H1 (cell line): ENCODE data around the gene NPAS4. TPM values are rescaled to one million over a fixed set of nuclear protein-coding genes. Genes with fewer than 3 reads are reported as not detected.

Source experiments
- BCL11A ChIP-seq, 2 experiments: IDR thresholded peaks; one replicate each; pipeline ENCODE4 v1.6.1; 2011; ENCODE audit warnings: low read depth in 2 of 2, low read length in 2 of 2, mild to moderate bottlenecking in 2 of 2
- CHD1 ChIP-seq: IDR thresholded peaks from 2 replicates; pipeline ENCODE4 v1.6.1; 2012; ENCODE audit warnings: low read depth, low read length, improper control_type of control experiment
- CREB1 ChIP-seq: IDR thresholded peaks from 2 replicates; pipeline ENCODE4 v1.6.1; 2012; ENCODE audit warnings: inconsistent platforms
- EGR1 ChIP-seq: IDR thresholded peaks from 2 replicates; pipeline ENCODE4 v1.6.1; 2011; ENCODE audit warnings: low read depth, low read length, borderline replicate concordance
- EZH2 ChIP-seq: fragments of 200-600 bp; sonication (generic); IDR thresholded peaks from 2 replicates; pipeline ENCODE4 v1.7.1; 2012; ENCODE audit warnings: low read depth, mild to moderate bottlenecking, moderate library complexity, low read length, inconsistent platforms; ENCODE audit not compliant: severe bottlenecking
- FOSL1 ChIP-seq: IDR thresholded peaks from 2 replicates; pipeline ENCODE4 v1.6.1; 2011; ENCODE audit warnings: mild to moderate bottlenecking, low read depth, low read length, moderate library complexity; ENCODE audit not compliant: insufficient read depth
- HDAC2 ChIP-seq, 2 experiments: fragments of 300-600 bp in 1 of 2; sonication (generic) in 1 of 2; IDR thresholded peaks; 2 replicates each; pipeline ENCODE4 v1.6.1; 2011 to 2012; ENCODE audit warnings: low read depth in 2 of 2, low read length in 2 of 2, mild to moderate bottlenecking in 2 of 2, moderate library complexity in 2 of 2, borderline replicate concordance in 1 of 2, inconsistent platforms in 1 of 2
- HDAC6 ChIP-seq: IDR thresholded peaks from one replicate; pipeline ENCODE4 v1.7.1; 2012; ENCODE audit warnings: low read depth, mild to moderate bottlenecking, inconsistent platforms, low read length, moderate library complexity
- KDM5A ChIP-seq: fragments of 200-600 bp; IDR thresholded peaks from 2 replicates; pipeline ENCODE4 v1.7.1; 2012; ENCODE audit warnings: mild to moderate bottlenecking, low read length, inconsistent platforms, mixed read lengths
- MAX ChIP-seq: IDR thresholded peaks from 2 replicates; pipeline ENCODE4 v1.6.1; 2012; ENCODE audit warnings: inconsistent platforms
- RAD21 ChIP-seq, 2 experiments: IDR thresholded peaks in 1 of 2; conservative IDR thresholded peaks in 1 of 2; 2 replicates each; pipeline ENCODE4 v1.6.1; 2011; ENCODE audit warnings: low read depth in 2 of 2, low read length in 2 of 2, improper control_type of control experiment in 1 of 2, inconsistent platforms in 1 of 2, mild to moderate bottlenecking in 1 of 2, moderate library complexity in 1 of 2
- RBBP5 ChIP-seq: IDR thresholded peaks from 2 replicates; pipeline ENCODE4 v1.7.1; 2012; ENCODE audit warnings: low read depth, mild to moderate bottlenecking, inconsistent platforms, low read length, moderate library complexity, borderline replicate concordance
- RNF2 ChIP-seq: fragments of 200-900, 300-1000 bp; sonication (generic); IDR thresholded peaks from 2 replicates; pipeline ENCODE4 v1.7.1; 2016; ENCODE audit warnings: borderline replicate concordance, low read depth, mild to moderate bottlenecking, antibody characterized with exemption, low read length; ENCODE audit not compliant: poor library complexity, severe bottlenecking; ENCODE audit errors: missing control alignments
- RXRA ChIP-seq: IDR thresholded peaks from 2 replicates; pipeline ENCODE4 v1.6.1; 2011; ENCODE audit warnings: low read depth, mild to moderate bottlenecking, low read length, moderate library complexity; ENCODE audit not compliant: insufficient read depth
- TAF1 ChIP-seq: IDR thresholded peaks from 2 replicates; pipeline ENCODE4 v1.6.1; 2011; ENCODE audit warnings: mild to moderate bottlenecking, low read depth, low read length
- TAF7 ChIP-seq: optimal IDR thresholded peaks from 2 replicates; pipeline ENCODE3; 2011; ENCODE audit warnings: low read depth, mild to moderate bottlenecking, inconsistent platforms, low read length, moderate library complexity, borderline replicate concordance
- TCF12 ChIP-seq: IDR thresholded peaks from 2 replicates; pipeline ENCODE4 v1.6.1; 2011; ENCODE audit warnings: low read depth, mild to moderate bottlenecking, low read length
- YY1 ChIP-seq: IDR thresholded peaks from 2 replicates; pipeline ENCODE4 v1.6.1; 2011; ENCODE audit warnings: low read depth, mild to moderate bottlenecking, low read length
- polyA plus RNA-seq, 7 experiments: library from polyadenylated mRNA; depleted of rRNA in 3 of 7; stranded (reverse) in 5 of 7; unstranded in 2 of 7; fragments of >200 nt in 5 of 7; fragments of 200-250 nt in 2 of 7; gene quantifications; 1 replicate in 5 of 7; 2 replicates in 1 of 7; 4 replicates in 1 of 7; pipeline versions ENCODE4 v1.2.1 to v1.2.3, GENCODE V29; 2011 to 2013; ENCODE audit warnings: missing spikeins in 2 of 7, mixed read lengths in 2 of 7
- total RNA-seq: library from RNA; stranded (reverse); fragmentation: NEBNext Ultra II Directional; extraction: Animal tissue kit (Norgen Biotek cat#: 25700); gene quantifications from 2 replicates; pipeline ENCODE4 v1.2.1, GENCODE V29; 2021

NPAS4 gene
- total and polyA plus RNA-seq, 2 of the 8 experiments (the other 6 are each of a cell fraction or from before 2014, with no cell fraction given): 0.73 to 0.99 TPM

DNA sequence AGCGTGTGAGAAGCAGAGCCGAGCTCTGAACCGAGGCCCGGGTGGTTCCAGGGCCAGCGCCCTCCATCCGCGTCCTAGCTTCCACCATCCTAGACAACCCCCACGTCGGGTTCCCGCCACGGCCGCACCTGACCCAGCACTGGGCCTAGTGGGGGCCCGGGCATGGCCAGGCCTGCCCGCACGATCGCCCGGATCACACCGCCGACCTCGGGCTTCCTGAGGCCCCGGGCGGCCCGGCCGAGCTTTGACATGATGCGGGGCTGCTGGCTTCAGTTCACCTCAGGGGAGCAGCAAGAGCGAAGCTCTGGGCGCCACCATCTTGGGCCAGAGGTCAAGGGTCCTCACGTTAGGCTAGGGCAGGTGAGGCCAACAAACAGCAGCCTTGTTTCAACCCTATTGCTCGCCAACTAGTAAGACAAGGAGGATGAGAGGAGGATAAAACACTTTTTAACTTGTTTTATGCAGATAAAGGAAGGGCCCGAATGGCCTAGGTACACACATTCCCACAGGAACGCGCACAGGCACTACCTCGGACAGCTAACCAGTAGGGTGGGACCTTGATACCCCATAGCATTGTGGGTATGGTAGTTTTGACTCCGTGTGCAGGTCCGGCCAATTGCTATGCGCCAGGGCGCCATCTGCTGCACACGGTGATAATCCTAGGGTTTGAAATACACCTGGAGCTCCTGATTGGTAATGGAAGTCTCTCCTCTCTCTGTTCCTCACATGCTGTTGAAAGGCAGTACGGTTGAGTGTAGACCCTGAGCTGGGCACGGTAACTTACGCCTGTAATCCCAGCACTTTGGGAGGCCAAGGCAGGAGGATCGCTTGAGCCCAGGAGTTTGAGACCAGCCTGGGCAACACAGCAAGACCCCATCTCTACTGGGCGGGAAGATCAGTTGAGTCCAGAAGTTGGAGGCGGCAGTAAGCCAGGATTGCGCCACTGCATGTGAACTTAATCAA is 17.9 kb downstream of the NPAS4 start, which contains the start of gene MRPL11 (continued):
- no peak for TF ChIP-seq RNF2
- TF ChIP-seq BCL11A (IDR thresholded peaks at IDR 0.05; ENCODE audit: low read depth in 2 of 2, low read length in 2 of 2): no peak
- TF ChIP-seq EZH2: no peak
- peak; percentile 68; the same call in 1 of the 2 replicates for TF ChIP-seq CREB1
- TF ChIP-seq KDM5A: peak; percentile 93
- TF ChIP-seq RXRA: 0 out of 2 replicates have a peak, but pooled peaks have one; percentile 14
- no peak for TF ChIP-seq CHD1
- TF ChIP-seq TCF12: peak; percentile 73; the same call in 1 of the 2 replicates
- no peak for TF ChIP-seq EGR1
- TF ChIP-seq RBBP5: no peak; the same call in 1 of the 2 replicates
- no peak for TF ChIP-seq HDAC6
- no peak for TF ChIP-seq FOSL1
- TF ChIP-seq HDAC2 (IDR thresholded peaks at IDR 0.05; ENCODE audit: borderline replicate concordance in 1 of 2, low read depth in 2 of 2, low read length in 2 of 2): peak in 1 of 2 experiments; percentile 69; a peak in 1 of 4 replicates
- no peak for TF ChIP-seq TAF7
- peak; percentile 94 for TF ChIP-seq YY1
- TF ChIP-seq MAX: peak; percentile 19; the same call in 1 of the 2 replicates
- TF ChIP-seq TAF1: peak; percentile 89
- peak; percentile 54 to 64 for TF ChIP-seq RAD21 (IDR thresholded peaks at IDR 0.05 in 1 of 2, conservative IDR thresholded peaks at IDR 0.05 in 1 of 2; ENCODE audit: low read depth in 2 of 2, low read length in 2 of 2)
- TF ChIP-seq, all 59 proteins: peak for 25
